T-helper 1 cell (primary cell): ENCODE results near the gene SDK2.
"Not testable (repeated sequence)": the region's sequence is repeated elsewhere in the genome, so short reads cannot be mapped to it uniquely, and the experiment has no call there.

ENCODE experiments used
- DNase-seq, 5 donors: peaks; one replicate each; pipeline ENCODE4 v3.0.0-alpha.2; 2012 to 2020

Gene SDK2

DNA sequence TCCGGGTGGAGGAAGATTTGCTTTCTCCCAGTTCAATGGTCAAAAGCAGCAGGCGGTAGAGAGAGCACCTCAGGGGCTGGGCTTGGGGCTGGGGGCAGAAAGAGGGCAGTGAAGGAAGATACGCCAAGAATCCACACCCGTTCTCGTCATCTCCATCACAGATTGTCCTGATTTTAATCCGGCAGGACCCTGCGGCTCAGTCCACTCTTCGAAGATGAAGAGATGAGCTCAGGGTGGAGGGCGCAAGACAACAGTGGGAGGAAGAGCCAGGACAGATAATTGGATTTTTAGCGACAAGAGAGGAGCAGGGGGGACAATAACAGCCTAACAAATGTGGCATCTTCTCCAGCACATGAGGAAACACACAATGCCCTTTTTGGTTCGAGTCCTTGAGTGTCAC is 165.9 kb downstream of the SDK2 start:
- no peak for DNase-seq

DNA sequence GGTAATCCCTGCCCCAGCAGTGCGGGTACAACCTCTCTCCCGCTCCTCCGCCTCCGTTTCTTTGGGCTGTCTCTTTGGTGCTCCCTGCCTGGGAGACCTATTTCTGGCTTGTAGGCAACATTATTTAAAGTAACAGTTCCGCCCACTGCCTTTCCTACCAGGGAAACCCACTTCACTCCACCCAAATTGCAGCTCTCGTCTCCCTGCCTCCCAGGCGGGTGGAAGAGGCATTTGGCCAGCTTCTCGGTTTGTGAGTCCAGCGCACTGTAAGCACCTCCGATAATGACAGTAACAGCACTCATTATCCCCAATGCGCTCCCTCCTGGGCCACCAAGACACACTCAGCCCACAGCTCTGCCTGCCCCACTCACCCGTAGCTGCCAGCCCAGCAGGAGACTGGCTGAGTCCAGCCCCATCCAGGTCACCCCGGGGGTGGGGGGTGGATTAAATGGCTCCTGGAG is 167.3 kb downstream of the SDK2 start:
- no peak for DNase-seq

- no peak for DNase-seq
Observed at GRCh38 chr17:73474370-73474988, 169.8 kb downstream of the SDK2 start.

- DNase-seq: not testable (repeated sequence)
Observed at GRCh38 chr17:73472715-73473114, 171.5 kb downstream of the SDK2 start.

- no peak for DNase-seq
Observed at GRCh38 chr17:73471924-73472323, 172.3 kb downstream of the SDK2 start.

GRCh38 chr17:73470316-73470826 is 173.9 kb downstream of the SDK2 start:
- no peak for DNase-seq

- DNase-seq: no peak
Observed at GRCh38 chr17:73469311-73469710, 174.9 kb downstream of the SDK2 start.

- DNase-seq: no peak
Observed at GRCh38 chr17:73468221-73468620, 176.0 kb downstream of the SDK2 start.

GRCh38 chr17:73467651-73468050 is 176.6 kb downstream of the SDK2 start:
- no peak for DNase-seq

DNA sequence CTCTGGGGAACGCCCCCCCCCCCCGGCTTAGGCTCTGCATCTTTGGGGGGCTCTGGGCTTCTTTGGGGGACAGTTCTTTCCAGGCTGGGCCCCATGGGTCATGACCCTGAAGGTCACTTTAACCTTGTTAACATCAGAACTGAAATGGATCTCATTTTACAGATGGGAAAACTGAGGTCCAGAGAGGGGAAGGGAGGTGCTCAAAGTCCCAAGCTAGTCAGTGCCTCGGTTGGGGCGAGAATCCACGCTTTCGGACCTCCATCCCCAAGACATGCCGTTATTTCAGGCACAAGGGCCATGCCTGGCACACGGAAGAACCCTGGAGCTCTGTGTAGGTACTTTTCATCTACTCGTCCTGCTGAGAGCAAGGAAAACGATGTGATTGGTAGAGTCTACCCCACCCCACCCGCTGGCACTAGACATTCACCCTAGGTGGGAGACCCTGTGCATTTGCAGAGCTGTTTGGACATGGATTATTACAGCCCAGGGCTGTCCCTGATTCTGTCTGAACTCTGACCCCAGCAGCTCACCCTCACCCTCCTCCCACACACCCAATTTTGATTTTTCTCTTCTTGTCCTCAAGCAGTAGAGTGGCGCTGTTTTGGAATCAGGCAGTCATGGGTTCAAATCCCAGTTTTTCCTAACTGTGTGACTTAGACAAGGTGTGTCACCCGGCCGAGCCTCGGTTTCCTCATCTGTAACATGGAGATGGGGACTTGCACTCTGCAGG is 177.4 kb downstream of the SDK2 start:
- no peak for DNase-seq

DNA sequence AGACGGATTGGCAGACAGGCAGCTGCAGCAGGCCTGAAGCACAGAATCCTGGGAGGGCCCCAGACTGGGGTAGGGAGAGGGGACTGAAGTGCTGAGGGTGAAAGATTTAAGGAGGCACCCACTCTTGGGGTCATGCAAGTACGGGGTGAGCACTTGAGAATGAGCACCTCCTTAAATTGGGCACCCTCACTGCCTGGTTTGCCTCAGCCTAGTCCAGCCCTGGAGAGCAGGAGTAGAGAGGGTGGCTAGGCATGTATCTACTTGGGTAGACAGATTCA is 178.4 kb downstream of the SDK2 start:
- DNase-seq: no peak

DNA sequence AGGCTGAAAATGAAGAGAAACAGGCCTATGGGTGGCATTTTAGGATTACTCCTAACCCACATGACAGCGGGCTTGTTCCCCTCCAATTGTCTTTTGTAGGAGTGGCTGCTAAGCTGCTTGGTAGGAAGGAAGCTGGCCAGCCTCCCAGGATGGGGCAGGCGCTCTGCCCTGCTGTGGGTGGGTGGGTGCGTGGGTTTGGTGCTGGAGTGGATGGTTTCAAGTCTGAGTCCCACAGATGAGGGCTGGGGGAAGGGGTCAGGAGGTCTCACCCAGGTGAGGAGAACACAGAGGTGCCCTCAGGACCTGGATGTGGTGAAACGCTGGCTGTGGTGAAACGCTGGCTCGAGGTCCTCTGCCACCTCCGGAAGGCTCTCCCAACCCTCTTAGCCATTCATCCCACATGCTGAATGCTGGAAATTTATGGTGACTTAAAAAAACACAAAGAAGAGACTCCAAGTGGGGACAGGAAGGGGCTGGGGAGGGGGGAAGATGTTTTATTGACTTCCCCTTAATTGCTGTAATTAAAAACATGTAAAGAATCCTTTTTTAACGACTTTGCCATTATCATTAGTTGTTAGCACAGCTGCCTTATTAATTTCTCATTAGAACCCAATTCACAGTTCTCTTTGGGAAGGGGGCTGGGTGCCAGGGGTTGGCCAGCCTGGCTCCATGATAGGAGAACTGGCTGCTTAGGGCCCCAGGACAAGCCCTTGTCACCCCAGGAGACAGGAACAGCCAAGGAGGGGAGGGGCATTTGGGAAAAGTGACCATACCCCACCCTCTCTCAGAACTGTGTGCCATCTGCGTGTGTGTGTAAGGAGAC is 178.9 kb downstream of the SDK2 start:
- no peak for DNase-seq

- no peak for DNase-seq
Observed at GRCh38 chr17:73464447-73464846, 179.8 kb downstream of the SDK2 start.

GRCh38 chr17:73463821-73464220 is 180.4 kb downstream of the SDK2 start:
- DNase-seq: no peak

- DNase-seq: no peak
Observed at GRCh38 chr17:73462823-73463222, 181.4 kb downstream of the SDK2 start.

DNA sequence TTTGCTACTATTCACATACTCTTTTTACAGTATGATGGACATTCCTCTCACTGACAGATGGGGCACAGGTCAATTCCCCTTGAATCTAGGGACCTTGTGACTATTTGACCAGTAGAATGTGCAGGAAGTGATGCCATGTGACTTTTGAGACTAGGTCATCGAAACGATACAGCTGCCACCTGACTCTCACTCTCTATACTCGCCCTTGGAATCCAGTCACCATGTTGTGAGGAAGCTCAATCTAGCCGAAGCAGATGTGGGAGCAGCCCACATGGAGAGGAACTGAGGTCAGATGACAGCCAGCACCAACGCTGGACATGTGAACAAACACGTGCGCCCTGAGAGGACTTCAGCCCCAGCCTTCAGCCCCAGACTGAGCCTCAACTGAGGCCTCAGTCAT is 184.3 kb downstream of the SDK2 start:
- no peak for DNase-seq

DNA sequence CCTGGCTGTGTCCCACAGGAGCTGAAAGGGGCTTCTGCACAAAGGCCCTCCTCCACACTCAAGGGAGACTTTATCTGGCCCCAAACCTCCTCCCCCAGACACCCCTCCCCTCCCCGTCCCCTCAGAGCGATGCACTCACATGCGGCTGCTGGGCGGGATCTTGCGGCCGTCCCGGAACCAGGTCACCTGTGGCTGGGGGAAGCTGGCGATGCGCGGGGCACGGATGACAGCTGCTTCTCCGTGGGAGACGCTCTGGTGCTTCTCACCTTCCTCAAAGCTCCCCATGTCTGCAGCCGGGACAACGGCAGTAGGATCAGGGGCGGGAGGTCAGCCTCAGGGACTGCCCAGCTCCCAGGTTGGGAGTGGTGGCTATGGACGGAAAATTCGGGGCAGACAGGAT is 188.5 kb downstream of the SDK2 start:
- DNase-seq: no peak

- DNase-seq: no peak
Observed at GRCh38 chr17:73455050-73455687, 189.1 kb downstream of the SDK2 start.

GRCh38 chr17:73453494-73453893 is 190.8 kb downstream of the SDK2 start:
- DNase-seq: not testable (repeated sequence)

- DNase-seq: no peak
Observed at GRCh38 chr17:73453090-73453489, 191.2 kb downstream of the SDK2 start.

DNA sequence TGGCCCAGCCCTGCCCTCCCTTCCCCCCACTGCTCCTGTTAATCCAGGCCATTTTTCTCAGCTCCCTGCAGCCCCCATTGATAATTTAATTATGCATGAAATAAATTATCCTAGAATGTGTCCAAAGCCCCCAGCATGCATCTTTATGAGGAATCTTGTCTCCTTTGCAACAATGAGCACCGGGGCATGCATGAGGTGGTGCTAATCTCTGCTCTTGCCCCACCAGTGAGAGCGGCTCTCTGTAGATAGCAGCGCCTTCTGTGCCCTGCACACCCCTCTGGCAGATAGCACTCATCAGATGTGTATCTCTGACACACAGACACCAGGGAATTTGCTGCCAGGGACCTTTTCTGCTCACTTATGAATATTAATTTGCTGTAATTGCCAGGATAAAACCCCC is 192.2 kb downstream of the SDK2 start:
- DNase-seq: no peak

GRCh38 chr17:73447319-73447718 is 196.9 kb downstream of the SDK2 start:
- DNase-seq: no peak

DNA sequence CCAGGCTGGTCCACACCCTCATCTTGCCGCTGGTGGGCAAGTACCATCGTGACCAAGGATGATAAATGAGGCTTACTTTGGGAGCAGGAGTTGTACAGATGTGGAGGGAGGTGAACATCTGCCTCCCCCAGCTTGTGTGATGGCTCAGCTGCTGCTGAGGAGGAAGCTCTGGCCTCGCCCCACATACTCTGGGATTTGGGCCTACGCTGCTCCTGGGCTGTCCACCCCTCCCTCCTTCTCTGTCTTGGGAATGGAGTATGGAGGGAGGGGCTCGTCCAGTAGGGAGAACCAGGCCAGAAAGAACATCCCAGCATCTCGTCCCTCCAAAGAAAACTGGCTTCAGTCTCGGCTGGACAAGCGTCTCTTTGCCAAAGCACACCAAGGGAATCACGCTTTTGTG is 197.6 kb downstream of the SDK2 start:
- DNase-seq: no peak
